Stimulated activated CD4-positive, alpha-beta T cell treated with anti-CD3 and anti-CD28 coated beads, Interleukin-1b, Interleukin-23, amount 100 ng/mL, for 24 hours (primary cell): ENCODE results near the gene GGT6.
"Not testable (repeated sequence)": the region's sequence is repeated elsewhere in the genome, so short reads cannot be mapped to it uniquely, and the experiment has no call there.

Source experiments
- DNase-seq, 4 experiments: peaks; one replicate each; pipeline ENCODE4 v3.0.0-alpha.2; 2020; ENCODE audit warnings: low read depth in 4 of 4, low spot score in 1 of 4

GGT6 gene, protein sequence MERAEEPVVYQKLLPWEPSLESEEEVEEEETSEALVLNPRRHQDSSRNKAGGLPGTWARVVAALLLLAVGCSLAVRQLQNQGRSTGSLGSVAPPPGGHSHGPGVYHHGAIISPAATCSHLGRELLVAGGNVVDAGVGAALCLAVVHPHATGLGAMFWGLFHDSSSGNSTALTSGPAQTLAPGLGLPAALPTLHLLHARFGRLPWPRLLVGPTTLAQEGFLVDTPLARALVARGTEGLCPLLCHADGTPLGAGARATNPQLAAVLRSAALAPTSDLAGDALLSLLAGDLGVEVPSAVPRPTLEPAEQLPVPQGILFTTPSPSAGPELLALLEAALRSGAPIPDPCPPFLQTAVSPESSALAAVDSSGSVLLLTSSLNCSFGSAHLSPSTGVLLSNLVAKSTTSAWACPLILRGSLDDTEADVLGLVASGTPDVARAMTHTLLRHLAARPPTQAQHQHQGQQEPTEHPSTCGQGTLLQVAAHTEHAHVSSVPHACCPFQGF

DNA sequence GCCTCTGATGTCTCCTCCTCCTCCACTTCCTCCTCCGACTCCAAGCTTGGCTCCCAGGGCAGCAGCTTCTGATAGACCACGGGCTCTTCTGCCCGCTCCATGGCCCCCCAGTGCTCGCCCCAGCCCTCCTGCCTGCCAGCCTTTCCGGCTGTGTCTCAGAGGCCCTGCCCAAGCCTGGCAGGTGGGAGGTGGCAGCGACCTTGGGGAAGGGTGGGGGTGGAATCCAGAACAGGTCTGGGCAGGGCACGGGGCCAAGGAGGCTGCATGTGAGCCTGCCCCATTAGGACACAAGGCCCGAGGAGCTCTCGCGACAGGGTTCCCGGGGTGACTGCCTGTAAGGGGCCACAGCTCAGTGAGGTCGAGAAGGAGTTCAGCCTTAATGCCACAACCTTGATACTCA is at the start of gene GGT6:
TSS of gene GGT6 (minus strand) at position 157 of the 400 bp plus-strand sequence. CDS start at position 101, 56 bp downstream.
- no peak for DNase-seq

DNA sequence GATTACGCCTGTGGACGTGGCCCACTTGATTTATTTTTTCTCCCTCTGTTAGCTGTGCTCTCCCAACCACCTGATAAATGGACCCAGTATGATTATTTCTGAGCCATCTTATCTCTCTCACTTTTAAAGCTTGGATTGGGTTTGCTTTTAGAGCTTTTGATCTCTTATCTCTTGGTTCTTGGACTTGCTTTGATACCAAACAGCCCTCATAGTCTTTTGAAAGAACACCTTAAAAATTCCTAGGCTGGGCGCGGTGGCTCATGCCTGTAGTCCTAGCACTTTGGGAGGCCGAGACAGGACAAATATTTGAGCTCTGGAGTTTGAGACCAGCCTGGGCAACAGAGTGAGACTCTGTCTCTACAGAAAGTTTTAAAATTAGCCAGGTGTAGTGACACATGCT is 49.8 kb upstream of the GGT6 start:
- DNase-seq = no peak

DNA sequence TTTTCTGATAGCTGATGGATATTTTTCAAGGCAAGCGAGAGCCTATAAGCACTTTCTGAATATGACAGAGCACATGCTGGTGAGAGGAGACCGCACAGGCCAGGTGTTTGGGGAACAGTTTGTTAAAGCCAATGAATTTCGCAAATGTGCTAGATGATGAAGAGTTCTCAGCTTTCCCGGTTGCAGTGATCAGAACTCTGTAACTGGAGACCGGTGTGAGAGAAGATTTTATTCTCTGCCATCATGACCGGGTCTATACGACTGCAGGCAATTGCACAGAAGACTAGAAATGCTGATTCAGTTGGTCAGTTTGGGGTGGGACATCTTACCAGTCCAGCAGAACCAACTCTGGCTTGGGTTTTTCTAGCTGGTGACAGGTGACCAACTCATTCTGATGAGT is 49.4 kb upstream of the GGT6 start:
- DNase-seq = no peak

DNA sequence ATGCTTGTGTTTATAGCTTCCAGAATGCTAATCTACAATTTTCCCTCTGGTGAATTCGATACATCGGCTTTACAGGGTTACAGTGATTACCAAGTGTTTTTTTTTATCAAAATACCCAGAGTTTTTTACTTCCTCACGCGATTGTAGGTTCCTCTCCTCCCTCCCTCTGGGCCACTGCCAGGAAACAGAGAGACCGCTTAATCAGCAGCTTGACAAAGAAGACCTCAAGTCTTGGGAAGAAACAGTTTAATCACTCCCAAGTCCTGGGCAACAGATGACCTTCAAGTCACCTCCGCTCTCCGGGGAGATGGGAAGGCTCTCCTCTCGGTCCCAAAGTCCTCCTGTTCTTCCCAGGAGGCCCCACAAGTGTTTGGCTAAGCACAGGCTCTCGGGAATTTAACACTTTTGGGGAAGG is 47.4 kb upstream of the GGT6 start:
- no peak for DNase-seq

DNA sequence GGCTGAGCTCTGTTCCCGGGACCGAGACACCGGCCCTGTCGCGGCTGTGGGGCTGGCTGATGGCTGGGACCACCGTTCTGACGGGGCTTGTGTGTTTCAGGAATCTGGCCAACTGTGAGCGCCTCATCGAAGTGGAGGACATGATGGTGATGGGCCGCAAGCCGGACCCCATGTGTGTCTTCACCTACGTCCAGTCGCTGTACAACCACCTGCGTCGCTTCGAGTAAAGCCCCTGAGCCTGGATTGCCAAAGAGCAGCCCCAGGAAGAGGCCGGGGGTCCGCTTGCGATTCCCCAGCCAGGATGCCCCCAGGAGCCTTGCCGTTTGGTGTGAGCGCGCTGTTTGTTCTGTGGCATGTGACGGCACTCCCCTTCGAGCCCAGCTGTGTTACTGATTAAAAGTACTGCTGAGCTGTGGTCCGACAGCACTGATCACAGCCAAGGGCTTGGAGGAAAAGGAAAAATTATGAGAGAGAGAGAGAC is 46.9 kb upstream of the GGT6 start:
- no peak for DNase-seq

DNA sequence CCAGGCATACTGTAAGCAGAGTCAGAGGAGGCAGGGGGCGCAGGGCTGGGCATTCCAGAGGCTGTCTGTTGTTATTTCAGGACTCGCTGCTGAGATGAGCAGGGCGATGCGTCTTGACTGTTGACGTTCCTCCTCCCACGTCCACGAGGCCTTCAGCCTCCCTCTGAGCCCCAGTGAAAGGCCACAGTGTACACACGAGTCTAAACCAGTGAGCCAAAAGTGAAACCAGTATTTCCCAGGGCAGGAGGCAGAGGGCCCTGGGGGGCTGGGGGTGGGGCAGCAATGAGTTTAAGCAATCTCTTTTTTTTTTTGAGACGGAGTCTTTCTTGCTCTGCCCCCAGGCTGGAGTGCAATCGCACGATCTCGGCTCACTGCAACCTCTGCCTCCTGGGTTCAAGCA is 45.4 kb upstream of the GGT6 start:
- DNase-seq = no peak

DNA sequence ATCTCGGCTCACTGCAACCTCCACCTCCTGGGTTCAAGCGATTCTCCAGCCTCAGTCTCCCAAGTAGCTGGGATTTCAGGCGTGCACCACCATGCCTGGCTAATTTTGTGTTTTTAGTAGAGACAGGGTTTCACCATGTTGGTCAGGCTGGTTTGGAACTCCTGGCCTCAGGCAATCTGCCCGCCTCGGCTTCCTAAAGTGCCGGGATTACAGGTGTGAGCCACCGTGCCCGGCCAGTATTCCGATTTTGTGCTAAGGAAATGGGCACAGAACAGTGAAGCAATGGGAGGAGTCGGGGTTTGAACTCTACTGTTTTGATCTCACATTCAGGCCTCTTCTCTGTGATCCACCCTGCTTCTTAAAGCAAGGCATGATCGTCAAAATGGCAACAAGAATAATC is 44.4 kb upstream of the GGT6 start:
- DNase-seq = not testable (repeated sequence)

DNA sequence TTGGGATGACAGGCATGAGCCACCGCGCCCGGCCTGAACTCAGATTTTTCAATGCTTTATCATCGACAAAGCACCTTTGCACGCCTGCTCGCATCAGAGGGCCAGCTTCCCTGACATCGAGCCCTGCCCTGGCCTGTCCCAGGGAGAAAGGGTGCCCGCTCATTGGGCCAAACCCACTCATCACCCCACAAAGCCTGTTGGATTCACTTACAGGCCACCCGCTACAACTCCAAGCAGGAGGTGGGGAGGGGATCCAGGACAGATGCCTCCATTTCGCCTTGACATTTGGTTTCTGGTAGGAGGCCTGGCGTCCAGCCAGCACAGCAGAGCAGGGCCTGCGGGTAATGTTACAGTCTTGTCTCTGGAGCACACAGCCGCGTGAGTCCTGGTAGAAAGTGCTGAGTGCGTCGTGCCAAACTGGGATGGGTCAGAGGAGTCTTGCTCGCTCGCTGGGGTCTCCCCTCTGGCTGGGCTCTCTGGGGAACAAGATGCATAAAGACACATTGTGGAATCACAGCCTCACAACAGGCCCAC is 43.8 kb upstream of the GGT6 start:
- DNase-seq = no peak

DNA sequence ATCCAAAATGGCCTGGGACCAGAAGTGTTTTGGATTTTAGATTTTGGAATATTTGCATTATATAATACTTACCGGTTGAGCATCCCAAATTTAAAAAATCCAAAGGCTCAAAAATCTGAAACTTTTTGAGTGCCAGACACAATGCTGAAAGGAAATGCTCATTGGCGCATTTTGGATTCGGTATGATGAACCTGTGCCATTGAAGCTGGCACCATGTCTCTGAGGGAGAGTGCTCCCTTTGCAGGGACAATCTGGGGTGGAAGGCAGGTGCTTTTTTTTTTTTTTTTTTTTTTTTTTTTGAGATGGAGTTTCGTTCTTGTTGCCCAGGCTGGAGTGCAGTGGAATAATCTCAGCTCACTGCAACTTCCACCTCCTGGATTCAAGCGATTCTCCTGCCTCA is 41.7 kb upstream of the GGT6 start:
- DNase-seq = no peak

DNA sequence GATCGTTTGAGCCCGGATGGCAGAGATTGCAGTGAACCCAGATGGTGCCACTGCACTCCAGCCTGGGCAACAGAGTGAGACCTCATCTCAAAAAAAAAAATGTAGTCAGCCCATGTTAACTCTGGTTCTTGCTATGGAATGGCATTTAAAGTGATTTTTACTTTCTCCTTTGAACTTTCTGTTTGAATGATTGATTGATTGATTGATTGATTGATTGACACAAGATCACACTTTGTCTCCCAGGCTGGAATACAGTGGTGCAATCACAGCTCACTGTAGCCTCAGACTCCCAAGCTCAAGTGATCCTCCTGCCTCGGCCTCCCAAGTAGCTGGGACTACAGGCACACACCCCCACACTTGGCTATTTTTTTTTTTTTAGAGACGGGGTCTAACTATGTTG is 40.9 kb upstream of the GGT6 start:
- no peak for DNase-seq

DNA sequence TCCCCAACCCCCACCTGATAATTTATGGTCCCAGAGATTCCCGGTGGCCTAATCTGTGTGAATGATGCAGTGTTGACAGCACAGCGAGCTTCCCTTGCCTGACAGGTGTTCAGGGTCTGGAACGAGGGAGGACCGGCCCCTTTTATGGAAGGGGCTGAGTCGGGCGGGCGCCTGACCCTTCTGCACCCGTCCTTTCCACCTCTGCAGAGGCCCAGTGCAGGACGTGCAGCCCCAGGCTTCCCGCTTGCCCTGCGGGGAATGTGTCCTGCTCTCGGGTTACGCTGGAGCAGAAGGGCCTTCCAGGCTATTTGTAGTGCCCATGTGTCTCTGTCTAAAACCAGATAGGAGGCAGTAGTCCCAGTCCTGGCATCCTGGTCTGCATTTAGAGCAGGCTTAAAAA is 40.2 kb upstream of the GGT6 start:
- DNase-seq = no peak

DNA sequence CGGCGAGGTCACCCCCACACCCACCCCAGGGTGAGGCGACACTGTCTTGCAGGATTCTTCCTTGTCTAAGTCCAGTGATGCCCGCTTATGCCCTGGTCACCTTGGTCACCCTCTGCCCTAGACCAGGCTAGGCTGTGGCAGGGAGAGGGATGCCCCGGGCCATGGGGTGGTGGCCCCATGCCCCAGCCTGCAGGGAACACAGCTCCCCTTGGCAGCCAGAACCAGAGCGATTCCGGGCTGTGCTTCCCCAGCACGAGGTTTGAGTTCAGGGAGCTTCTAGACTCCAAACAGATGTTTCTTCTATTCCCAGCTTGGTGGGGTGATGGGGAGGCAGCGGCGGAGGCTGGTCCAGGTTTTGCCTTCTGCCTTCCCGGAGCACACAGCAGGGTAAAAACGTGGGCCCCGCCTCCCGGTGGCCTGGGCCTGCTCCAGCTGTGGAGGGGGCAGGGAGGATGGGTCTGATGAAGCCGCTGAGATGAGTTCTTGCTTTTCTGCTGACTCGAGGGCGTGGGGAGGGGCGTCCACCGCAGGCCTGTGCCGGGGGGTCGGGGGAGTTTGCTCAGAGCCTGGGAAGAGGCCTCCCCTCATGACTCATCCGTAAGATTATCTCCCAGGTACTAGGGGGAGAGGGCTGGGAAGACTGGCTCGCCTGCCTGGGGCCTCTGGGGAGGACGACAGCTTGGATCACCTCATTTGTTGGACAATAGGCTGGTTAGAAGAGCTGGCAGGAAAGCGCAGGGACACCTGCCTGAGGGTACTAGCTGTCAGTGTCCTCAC is 39.3 kb upstream of the GGT6 start:
- DNase-seq = no peak

DNA sequence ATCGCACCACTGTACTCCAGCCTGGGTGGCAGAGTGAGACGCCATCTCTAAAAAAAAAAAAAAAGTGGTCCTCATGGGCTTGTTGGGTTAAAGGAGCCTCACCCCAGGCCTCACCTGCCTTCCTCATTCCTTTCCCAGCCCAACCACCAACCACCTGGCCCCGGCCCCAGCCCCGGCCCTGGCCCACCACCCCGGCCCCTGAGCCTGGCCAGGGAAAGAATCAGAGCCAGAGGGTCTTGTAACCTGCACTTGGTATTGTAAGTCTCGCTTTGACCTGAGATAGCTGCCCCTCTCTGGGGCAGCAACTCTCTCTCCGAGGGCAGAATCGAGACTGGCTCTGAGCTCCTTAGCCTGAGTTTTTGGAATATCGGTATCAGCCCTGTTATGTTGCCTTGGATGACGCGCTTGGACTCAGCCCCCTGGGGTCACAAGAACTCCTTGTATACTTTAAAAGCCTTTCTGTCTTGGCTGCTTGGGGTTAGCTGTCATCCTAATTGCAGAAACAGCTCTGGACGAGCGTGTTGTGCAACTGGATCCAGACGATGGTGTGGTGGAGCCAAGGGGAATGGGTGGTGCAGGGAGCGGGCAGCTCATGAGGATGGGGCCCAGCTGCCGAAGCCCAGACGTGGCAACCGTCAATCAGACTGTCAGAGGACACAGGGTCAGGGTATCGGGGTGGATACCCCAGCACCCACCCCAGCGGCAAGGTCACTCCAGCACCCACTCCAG is 38.6 kb upstream of the GGT6 start:
- DNase-seq = no peak

DNA sequence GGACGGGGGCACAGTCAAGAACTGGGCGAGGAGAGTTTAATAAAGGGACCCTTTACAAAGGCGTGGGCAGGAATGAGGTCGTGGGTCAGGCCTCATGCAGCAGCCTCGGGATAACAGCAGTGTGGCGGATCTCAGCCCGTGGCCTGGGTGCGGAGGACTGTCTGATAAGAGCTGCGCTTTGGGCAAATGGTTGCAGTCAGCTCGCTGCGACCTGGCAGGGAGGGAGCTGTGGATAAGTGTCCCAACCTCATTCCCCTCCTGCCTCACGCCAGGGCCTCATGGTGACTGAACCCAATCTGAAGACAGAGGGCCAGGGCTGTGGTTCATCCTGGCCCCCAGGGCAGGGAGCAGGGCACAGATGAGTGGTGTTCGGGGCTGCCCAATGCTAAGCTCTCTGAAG is 37.6 kb upstream of the GGT6 start:
- no peak for DNase-seq

DNA sequence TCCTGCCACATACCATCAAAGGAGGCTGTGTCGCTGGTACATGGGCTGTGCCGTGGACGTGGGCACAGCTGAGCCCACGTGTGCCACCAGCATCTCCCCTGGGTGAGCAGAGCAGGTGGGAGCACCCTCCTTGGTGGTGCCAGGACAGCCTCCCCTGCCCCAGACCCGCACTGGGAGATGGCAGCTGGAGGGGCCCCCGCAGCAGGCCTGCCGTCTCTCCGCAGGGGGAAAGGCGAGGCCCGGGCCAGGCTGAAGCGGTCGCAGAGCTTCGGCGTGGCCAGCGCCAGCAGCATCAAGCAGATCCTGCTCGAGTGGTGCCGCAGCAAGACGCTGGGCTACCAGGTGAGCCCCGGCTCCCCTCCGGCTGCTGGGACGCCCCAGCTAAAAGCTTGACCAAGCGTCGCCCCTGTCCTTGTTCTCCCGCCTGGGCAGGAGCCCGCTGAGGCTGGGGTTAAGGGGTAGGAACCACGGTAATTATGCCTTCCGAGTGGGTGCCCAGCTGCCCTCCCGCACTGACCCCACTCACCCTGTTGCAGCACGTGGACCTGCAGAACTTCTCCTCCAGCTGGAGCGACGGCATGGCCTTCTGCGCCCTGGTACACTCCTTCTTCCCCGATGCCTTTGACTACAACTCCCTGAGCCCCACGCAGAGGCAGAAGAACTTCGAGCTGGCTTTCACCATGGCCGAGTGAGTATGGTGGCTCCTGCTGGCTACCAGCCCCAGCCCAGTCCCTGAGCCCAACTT is 36.4 kb upstream of the GGT6 start:
- DNase-seq = no peak

DNA sequence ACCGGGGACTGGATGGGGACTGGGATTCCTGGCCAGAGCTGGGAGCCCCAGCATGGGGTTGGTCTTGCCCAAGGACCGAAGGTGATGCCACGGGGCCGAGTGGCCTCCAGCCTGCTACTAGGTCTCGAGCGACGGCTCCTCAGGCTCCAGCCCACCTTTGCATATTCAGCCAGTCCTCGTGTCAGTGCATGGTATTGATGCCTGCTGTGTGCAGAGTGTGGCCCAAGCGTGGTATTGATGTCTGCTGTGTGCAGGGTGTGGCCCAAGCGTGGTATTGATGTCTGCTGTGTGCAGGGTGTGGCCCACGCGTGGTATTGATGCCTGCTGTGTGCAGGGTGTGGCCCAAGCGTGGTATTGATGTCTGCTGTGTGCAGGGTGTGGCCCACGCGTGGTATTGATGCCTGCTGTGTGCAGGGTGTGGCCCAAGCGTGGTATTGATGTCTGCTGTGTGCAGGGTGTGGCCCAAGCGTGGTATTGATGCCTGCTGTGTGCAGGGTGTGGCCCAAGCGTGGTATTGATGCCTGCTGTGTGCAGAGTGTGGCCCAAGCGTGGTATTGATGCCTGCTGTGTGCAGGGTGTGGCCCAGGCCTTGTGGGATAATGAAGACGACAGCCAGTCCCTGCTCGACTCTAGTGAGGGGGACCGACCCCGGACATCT is 35.4 kb upstream of the GGT6 start:
- DNase-seq = not testable (repeated sequence)

DNA sequence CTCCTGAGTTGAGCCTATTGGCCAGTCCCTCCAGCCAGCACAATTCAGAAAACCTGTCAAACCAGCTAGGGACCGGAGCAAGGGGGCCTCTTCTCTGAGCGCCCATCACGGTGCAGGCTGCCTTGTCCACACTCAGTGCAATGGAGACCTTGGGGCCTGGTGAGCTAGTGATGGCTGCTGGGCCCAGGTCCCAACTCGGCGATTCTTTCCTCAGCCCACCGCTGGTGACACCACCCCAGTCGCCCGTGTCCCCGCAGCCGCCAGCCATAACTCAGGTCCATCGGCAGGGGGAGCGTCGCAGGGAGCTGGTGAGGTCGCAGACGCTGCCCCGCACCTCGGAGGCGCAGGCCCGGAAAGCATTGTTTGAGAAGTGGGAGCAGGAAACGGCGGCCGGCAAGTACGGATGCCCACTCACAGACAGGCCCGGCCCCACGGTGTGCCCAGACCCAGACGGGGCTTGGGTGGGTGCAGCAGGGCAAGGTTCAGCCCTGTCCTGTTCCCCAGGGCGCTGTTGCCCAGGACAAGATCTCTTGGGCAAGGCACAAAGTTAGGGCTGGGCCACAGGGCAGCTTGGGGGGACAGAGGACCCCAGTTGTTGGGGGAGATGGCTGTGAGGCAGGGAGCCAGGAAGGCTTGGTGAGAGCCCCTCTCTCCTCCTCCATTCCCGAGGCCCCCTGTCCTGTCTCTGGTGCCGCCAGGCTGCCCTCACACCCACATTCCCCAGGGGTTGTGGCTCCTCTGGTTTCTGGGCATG is 34.7 kb upstream of the GGT6 start:
- peak in 2 of 4 experiments; percentile 23 to 32 for DNase-seq

DNA sequence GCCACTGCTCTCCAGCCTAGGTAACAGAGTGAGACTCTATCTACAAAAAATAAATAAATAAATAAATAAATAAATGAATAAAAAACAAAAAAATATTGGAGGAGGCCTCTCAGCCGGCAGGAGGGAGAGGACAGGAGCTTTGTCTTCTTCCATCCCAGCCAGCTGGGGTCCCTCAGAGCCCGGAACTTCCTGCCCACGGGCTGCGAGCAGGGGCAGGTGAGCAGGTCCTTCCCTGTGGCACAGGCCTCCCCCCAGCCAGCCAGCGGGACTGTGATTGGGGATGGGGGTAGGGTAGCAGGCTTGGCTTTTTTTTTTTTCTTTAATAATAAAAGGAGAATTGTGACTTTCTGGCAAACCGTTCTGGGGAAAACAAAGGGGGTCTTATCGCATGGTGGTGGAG is 34.0 kb upstream of the GGT6 start:
- no peak for DNase-seq

DNA sequence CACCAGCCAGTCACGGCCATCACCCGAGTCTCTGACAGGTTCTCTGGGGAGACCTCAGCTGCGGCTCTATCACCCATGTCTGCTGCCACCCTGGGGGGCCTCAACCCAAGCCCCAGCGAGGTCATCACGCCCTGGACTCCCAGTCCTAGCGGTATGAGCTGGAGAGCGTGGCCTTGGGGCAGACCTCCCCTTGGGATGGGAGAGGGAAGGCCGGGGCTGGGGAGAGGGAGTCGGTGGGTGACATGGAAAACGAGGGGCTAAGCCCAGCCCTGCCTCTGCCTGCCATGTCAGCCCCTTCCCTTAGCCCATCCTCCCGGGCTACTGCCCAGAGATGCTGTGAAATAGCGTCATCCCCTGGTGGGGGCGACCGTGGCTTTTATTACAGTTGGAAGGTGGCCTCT is 32.6 kb upstream of the GGT6 start:
- DNase-seq = no peak
